Adrenal gland (tissue), 12 donors: Measurements from ENCODE around the gene COX6B1. TPM values are rescaled to one million over a fixed set of nuclear protein-coding genes. Genes with fewer than 3 reads are reported as not detected.

Experiments used
- DNase-seq, 7 donors: peaks; one replicate each; pipeline ENCODE4 v3.0.0-alpha.2; 2019 to 2020
- H3K27ac ChIP-seq, 5 donors: fragments of 200-600 bp; sonication (generic) in 4 of 5; 1 replicate in 3 of 5; 2 replicates in 2 of 5; pipeline versions ENCODE4 v1.5.1 to v1.8.0; 2016 to 2020; ENCODE audit warnings: mild to moderate bottlenecking in 1 of 5
- H3K27me3 ChIP-seq: fragments of 200-600 bp; 2 replicates; pipeline ENCODE4 v1.8.0; 2021
- H3K36me3 ChIP-seq, 2 donors: fragments of 200-600 bp; replicated peaks in 1 of 2; 1 replicate in 1 of 2; 2 replicates in 1 of 2; pipeline versions ENCODE4 v1.5.1 to v1.8.0; 2018 to 2022
- H3K4me1 ChIP-seq, 2 donors: fragments of 200-600 bp; replicated peaks in 1 of 2; 1 replicate in 1 of 2; 2 replicates in 1 of 2; pipeline versions ENCODE4 v1.5.1 to v1.8.0; 2018 to 2021
- H3K4me3 ChIP-seq, 4 donors: fragments of 200-600 bp; sonication (generic) in 3 of 4; one replicate each; pipeline ENCODE4 v1.5.1; 2016 to 2018
- H3K9me3 ChIP-seq, 3 donors: fragments of 200-600 bp; sonication (generic) in 1 of 3; replicated peaks in 1 of 3; 1 replicate in 2 of 3; 2 replicates in 1 of 3; pipeline versions ENCODE4 v1.5.1 to v1.8.0; 2016 to 2021
- POLR2A ChIP-seq, 2 donors: fragments of 450-650 bp; IDR thresholded peaks; one replicate each; pipeline ENCODE4 v1.6.1; 2017; ENCODE audit warnings: antibody characterized with exemption in 2 of 2, mild to moderate bottlenecking in 2 of 2, moderate library complexity in 1 of 2
- WGBS, 4 donors: extraction: QIAGEN DNeasy Blood & Tissue Kit in 2 of 4; methylation state at CpG; one replicate each; pipeline versions ENCODE4 v1.1.5 to v1.1.7; 2013 to 2017; 5-methylcytosine and 5-hydroxymethylcytosine counted together
- intact Hi-C, 2 donors: fragments of 100-400 bp; cut with DNase I; formaldehyde crosslinking; loops; one replicate each; pipeline versions ENCODE4 v1.14.1 to v1.15.0; 2022 to 2023
- polyA plus RNA-seq, 3 donors: library from polyadenylated mRNA; stranded (reverse); fragments of 200-250 nt in 2 of 3; fragments of 350-450 nt in 1 of 3; fragmentation: Illumina TruSeq in 1 of 3; extraction: RNeasy Lipid Tissue Mini Kit (QIAGEN cat#74804) in 1 of 3; gene quantifications; one replicate each; pipeline ENCODE4 v1.2.3, GENCODE V29; 2013 to 2014
- total RNA-seq, 9 donors: library from RNA; depleted of rRNA in 4 of 9; stranded (reverse); fragments of >200 nt in 4 of 9; fragments of 120-200 nt in 1 of 9; fragmentation: NEBNext Ultra II Directional in 1 of 9; extraction: Animal tissue kit (Norgen Biotek cat#: 25700) in 1 of 9; gene quantifications; one replicate each; pipeline versions ENCODE4 v1.1.0 to v1.2.4, GENCODE V29; 2013 to 2023
- TF ChIP-seq, protein P1 (sequence below), 6 experiments: fragments of 450-650 bp in 4 of 6; fragments of 200-600 bp in 2 of 6; sonication (generic) in 1 of 6; IDR thresholded peaks; 1 replicate in 5 of 6; 2 replicates in 1 of 6; pipeline versions ENCODE4 v1.5.1 to v1.8.0; 2016 to 2021; ENCODE audit warnings: antibody characterized with exemption in 6 of 6, mild to moderate bottlenecking in 2 of 6, moderate library complexity in 1 of 6
- donor health status: healthy with polysubstance abuse.
- donor health status: Bipolar disorder and iron deficiency.
- donor health status: DM: yes; HTN: yes; CAD: no.
- donor health status: DM: no; HTN: no; CAD: no.
- donor health status: DM: no; HTN: no; CAD: no.
- donor health status: DM: yes; HTN: yes; CAD: no.

COX6B1 gene
- total and polyA plus RNA-seq, 12 donors = 289 to 1,985 (median 530) TPM

- no peak overlapping the region for H3K27ac ChIP-seq
- 76 to 85% (median 81%) methylated on average over 3 of the region's 3 CpGs for WGBS, 4 donors
- no peaks in the 10 kb centered on the region for H3K9me3 ChIP-seq
- no peak for DNase-seq
- H3K36me3 ChIP-seq = peaks cover 0 to 17% of the 10 kb centered on the region in 2 donors
- TF ChIP-seq POLR2A (IDR thresholded peaks at IDR 0.05) = no peak
- TF ChIP-seq, protein P1, sequence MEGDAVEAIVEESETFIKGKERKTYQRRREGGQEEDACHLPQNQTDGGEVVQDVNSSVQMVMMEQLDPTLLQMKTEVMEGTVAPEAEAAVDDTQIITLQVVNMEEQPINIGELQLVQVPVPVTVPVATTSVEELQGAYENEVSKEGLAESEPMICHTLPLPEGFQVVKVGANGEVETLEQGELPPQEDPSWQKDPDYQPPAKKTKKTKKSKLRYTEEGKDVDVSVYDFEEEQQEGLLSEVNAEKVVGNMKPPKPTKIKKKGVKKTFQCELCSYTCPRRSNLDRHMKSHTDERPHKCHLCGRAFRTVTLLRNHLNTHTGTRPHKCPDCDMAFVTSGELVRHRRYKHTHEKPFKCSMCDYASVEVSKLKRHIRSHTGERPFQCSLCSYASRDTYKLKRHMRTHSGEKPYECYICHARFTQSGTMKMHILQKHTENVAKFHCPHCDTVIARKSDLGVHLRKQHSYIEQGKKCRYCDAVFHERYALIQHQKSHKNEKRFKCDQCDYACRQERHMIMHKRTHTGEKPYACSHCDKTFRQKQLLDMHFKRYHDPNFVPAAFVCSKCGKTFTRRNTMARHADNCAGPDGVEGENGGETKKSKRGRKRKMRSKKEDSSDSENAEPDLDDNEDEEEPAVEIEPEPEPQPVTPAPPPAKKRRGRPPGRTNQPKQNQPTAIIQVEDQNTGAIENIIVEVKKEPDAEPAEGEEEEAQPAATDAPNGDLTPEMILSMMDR (IDR thresholded peaks at IDR 0.05) = no peak
- no peaks in the 10 kb centered on the region for H3K4me1 ChIP-seq
- H3K27me3 ChIP-seq = no peaks in the 10 kb centered on the region
- H3K4me3 ChIP-seq = no peak overlapping the region
- intact Hi-C loops = no loop called here
Measured at GRCh38 chr19:35663981-35664380, 15.9 kb downstream of the COX6B1 start.

- no peak overlapping the region for H3K4me3 ChIP-seq
- 92 to 96% (median 95%) methylated on average over 9 to 24 of the region's 24 CpGs for WGBS, 4 donors
- intact Hi-C loops = no loop called here
- DNase-seq = no peak
- no peaks in the 10 kb centered on the region for H3K4me1 ChIP-seq
- TF ChIP-seq POLR2A (IDR thresholded peaks at IDR 0.05) = no peak
- TF ChIP-seq, protein P1 (IDR thresholded peaks at IDR 0.05) = no peak
- H3K9me3 ChIP-seq = no peaks in the 10 kb centered on the region
- peaks cover 0 to 7% of the 10 kb centered on the region in 2 donors for H3K36me3 ChIP-seq
- no peaks in the 10 kb centered on the region for H3K27me3 ChIP-seq
- H3K27ac ChIP-seq = no peak overlapping the region
Measured at GRCh38 chr19:35665157-35665556, 17.0 kb downstream of the COX6B1 start.

- Histone ChIP-seq H3K4me1 (no peaks in the 10 kb centered on the region), H3K27ac (no peak overlapping the region), H3K4me3 (no peak overlapping the region), H3K27me3 (no peaks in the 10 kb centered on the region), H3K9me3 (no peaks in the 10 kb centered on the region), H3K36me3 (peaks cover 0 to 3% of the 10 kb centered on the region in 2 donors)
- DNase-seq = no peak
- WGBS, 4 donors = 72 to 85% (median 80%) methylated on average over 3 to 7 of the region's 7 CpGs
- TF ChIP-seq POLR2A (IDR thresholded peaks at IDR 0.05) = no peak
- TF ChIP-seq, protein P1 (IDR thresholded peaks at IDR 0.05) = no peak
- intact Hi-C loops = no loop called here
Measured at GRCh38 chr19:35665604-35666003, 17.5 kb downstream of the COX6B1 start.

DNA sequence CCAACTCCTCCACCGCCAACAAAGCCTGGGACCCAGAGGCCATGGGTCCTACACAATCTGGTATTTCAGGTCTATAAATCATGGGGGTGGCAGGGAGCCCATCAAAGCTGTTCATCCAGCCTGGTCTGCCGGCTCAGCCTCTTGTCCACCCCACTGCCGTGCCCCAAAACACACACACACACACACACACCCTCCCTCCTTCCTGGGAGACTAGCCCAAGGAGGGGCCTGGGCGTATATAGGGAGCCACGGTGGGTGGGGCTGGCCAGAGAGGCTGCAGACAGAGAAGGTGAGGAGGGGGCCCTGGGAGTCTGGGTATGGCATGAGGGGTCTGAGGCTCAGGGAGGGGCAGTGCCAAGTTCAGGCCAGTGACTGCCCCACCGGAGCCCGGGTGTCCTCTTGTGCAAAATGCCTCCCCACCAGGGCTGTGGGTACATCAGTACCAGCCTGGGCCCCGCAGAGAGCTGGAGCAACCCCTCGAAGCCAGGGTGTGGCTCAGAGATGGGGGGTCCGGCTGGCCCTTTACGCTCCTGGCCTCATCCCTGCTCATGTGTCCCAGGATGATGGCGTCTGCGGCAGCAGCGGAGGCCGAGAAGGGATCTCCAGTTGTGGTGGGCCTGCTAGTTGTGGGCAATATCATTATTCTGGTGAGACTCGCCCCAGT lies 18.3 kb downstream of the COX6B1 start, which contains the start of gene UPK1A:
UPK1A (plus strand) TSS at position 267 of the 663 bp plus-strand sequence; CDS start at position 563, 296 bp downstream.
- WGBS, 4 donors = 62 to 76% (median 63%) methylated on average over 7 to 16 of the region's 16 CpGs
- intact Hi-C loops = no loop called here
- no peak for DNase-seq
- Histone ChIP-seq H3K4me3 (no peak within 1 kb of the TSS), H3K9me3 (no peaks in the 10 kb centered on the region), H3K27ac (no peak within 1 kb of the TSS), H3K36me3 (no peaks in the 10 kb centered on the region), H3K4me1 (no peaks in the 10 kb centered on the region), H3K27me3 (peaks cover 3% of the 10 kb centered on the region)
- TF ChIP-seq POLR2A (IDR thresholded peaks at IDR 0.05) = no peak
- TF ChIP-seq, protein P1 (IDR thresholded peaks at IDR 0.05) = no peak
